Stromal cell of bone marrow (primary cell): ENCODE data around the gene LHX3.
"Not testable (repeated sequence)": the region's sequence is repeated elsewhere in the genome, so short reads cannot be mapped to it uniquely, and the experiment has no call there.

Source experiments
- DNase-seq: peaks from one replicate; pipeline ENCODE4 v3.0.0-alpha.2; 2012; ENCODE audit warnings: low read depth

LHX3 gene

DNA sequence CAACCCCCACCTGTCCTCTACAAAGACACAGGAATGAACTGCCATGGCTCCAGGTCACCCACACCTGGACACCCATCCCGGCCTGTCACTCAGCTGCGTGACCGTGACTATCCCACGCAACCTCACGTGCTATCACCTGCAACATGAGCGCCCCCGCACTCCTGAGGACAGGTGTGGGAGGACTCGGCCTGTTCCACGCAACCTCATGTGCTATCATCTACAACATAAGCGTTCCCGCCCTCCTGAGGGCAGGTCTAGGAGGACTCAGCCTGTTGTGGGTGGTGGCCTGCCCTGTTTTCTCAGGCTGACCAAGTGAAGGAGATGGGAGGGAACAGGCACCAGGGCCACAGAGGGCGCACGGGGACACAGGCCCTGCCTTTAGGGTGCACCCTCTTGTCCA is 36.6 kb upstream of the LHX3 start:
- DNase-seq: no peak

DNA sequence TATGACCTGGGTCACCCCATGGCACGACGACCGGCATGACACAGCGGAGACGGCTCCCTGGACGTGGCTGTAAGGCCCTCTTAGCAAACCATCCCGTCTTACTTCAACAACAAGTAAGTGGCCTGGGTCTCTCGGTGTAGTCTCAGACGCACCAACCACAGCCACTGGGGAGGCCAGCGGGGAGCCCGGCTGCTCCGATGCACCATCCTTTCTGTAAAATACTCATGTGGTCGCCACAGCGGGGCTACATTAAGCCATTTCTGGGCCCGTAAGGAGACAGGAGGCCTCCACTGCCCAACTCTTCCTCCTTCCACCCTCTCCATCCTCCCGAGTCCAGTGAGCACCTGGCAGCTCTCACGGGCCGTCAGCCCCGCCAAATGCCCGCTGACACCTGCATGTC is 36.0 kb upstream of the LHX3 start:
- DNase-seq: no peak

DNA sequence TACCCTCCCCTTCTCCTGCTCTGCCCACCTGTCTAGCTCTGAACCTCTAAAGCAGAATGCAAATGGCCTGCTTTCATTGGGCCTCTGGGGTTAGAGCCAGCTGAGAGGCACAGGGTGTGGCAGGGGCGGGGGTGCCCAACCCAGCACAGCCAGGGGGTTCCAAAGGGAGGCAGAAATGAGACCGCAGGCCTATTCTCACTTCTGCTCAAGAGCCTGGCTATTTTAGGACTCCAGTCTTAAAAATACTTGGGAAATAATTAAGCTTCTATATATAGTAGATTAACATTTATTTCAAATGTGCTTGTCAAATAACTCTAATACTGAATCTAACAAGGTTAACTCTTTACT is 35.0 kb upstream of the LHX3 start:
- DNase-seq: no peak

DNA sequence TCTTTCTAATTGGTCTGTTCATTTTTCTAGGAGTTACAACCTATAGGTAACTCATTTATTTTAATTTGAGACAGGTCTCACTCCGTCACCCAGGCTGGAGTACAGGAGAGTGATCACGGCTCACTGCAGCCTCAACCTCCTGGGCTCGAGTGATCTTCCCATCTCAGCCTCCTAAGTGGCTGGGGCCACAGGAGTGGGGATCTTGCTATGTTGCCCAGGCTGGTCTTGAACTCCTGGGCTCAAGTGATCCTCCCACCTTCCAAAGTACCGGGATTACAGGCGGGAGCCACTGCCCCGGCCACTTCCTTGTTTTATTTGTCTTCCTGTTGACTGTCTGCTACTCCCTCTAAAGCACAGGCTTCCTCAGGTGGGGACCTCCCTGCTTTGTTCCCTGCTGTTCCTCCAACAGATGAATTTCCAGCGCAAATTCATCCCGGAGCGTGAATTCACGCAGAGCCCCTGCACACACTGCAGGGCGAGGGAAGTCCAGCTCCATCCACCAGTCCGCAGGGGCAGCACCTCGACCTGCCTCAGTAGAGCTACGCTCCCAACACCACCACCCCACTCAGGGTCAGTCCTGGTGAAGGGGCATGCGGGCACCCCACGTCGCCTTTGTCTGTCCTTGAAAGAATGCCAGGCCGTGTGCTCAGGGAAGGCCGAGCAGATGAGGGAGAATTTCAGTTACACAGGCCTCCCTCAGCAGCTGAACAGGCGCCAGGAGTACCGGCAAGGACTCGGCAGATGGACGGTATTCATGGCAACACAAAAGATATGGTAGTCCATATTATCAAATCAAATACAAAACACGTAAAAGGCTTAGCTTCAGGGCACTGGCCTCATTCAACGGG is 34.4 kb upstream of the LHX3 start:
- DNase-seq: no peak

DNA sequence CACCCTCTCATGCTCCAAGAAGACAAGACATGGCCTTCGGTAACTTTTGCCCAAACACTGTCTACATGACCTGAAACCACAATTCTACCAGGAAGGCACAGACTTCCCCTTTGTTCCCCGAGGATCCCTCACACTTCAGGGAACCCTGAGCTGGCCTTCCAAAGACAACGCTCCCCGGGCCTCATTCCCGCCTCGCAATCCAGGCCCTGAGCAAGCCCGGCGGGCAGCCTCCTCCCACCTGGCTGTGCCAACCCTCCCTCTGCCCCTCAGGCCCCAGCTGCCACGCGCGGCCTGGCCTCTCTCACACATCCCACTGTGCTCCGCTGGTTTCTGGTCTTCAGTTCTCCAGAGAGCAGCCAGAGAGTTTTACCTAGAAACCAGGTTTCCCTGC is 33.4 kb upstream of the LHX3 start:
- DNase-seq: no peak

DNA sequence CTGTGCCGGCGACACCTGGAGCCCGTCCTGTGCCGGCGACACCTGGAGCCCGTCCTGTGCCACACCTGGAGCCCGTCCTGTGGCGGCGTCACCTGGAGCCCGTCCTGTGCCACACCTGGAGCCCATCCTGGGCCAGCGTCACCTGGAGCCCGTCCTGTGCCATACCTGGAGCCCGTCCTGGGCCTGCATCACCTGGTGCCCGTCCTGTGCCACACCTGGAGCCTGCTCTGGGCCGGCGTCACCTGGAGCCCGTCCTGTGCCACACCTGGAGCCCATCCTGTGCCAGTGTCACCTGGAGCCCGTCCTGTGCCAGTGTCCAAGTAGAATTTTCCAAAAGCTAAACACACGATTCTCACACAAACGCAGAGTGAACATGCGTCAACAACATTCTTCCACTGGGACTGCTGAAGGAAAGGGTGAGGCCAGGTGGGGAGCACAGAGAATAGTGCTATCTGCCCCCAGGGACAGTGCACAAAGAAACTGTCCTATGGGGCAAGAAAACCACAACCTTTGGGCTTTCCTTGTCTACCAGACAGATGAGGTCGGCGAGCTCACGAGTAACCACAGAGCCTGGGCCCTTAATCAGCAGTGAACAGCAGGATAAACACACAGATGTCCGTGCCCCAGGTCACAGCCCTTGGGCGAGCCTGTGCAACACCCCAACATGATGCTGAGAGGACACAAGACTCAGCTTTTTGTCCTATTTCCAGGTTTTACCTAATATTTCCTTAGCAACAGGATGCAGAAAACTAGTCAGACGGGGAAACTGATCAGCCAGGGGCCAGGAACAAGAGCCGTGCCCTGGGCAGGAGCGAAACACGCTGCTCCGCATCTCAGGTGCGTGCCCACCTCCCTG is 32.8 kb upstream of the LHX3 start:
- DNase-seq: no peak

DNA sequence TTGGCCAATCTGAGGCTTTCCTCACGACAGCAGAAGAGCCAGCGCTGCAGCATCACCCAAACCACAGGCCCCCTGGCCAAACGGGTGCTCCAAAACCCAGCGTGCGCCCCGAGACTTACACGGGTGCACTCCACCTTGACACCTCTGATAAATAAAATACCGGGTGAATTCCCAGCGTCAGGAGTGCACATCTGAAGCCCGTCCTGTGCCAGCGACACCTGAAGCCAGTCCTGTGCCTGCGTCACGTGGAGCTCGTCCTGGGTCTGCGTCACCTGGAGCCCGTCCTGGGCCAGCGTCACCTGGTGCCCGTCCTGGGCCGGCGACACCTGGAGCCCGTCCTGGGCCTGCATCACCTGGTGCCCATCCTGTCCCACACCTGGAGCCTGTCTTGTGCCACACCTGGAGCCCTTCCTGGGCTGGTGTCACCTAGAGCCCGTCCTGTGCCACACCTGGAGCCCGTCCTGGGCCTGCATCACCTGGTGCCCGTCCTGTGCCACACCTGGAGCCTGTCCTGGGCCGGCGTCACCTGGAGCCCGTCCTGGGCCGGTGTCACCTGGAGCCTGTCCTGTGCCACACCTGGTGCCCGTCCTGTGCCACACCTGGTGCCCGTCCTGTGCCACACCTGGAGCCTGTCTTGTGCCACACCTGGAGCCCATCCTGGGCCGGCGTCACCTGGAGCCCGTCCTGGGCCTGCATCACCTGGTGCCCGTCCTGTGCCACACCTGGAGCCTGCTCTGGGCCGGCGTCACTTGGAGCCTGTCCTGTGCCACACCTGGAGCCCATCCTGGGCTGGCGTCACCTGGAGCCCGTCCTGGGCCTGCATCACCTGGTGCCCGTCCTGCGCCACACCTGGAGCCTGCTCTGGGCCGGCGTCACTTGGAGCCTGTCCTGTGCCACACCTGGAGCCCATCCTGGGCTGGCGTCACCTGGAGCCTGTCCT is 31.8 kb upstream of the LHX3 start:
- DNase-seq: not testable (repeated sequence)

DNA sequence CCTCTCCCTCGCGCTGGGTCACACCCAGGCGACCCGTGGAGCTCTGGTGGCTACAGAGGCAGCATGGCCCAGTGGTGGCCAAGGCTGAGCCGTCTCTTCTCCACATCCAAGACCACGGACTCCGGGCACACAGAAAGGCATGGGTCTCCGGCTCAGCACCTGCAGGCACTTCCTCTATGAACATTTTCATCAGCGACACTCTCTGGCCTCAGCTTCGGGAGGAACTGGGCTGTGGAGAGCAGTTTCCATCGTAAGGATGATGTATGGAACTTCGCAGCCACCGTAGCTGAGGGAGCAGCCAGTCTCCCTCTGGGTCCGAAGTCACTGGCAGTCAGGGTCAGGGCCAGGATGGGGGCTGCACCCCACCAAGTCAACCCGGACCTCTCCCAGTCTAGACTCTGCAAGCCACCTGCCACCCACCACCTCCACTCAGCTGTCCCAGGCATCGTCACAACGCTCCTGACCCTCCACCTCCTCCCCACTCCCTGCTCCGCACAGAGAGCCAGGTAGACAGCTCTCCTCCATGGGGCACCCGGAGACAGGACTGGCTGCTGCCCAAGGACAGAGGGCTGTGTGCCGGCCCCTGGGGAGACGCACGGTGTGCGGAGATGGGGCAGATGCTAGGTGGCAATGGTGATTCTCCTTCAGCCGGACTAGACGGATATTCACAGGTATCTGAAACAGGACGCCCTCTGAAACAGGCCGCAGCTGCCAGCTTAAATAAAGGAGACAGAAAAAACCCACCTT is 31.0 kb upstream of the LHX3 start:
- no peak for DNase-seq

DNA sequence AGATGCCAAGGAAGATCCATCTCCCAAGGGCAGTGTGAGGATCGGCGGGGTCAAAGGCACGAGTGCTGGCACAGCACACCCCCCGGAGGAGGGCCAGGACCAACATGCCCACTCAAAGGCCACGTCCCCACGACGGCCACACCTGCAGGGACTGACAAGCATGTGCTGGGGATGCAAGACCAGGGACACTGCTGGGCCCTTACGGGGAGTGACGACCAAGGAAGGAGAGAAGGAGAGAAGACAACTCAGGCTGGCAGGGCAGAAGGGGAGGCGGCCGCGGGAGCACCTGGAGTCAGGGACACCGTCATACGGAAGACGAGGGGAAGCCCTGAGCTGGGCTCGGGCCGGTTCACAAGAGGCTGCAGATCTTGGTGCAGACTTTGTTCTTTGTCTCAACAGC is 30.2 kb upstream of the LHX3 start:
- DNase-seq: no peak

DNA sequence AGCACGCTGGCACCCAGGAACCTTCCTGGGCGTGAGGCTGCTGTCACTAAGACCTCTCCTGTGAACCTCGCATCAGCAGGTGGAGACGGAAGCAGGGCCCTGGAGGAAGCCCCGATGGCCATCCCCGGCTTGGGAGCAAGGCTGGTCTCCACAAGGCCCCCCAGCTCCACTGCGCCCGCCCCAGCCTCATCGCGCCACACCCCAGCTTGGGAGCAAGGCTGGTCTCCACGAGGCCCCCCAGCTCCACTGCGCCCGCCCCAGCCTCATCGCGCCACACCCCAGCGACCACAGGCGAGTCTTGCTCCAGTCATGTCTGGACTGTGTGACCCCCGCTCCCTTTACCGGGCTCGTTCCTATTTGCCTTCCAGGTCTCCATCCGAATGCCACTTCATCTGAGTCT is 29.7 kb upstream of the LHX3 start:
- no peak for DNase-seq

DNA sequence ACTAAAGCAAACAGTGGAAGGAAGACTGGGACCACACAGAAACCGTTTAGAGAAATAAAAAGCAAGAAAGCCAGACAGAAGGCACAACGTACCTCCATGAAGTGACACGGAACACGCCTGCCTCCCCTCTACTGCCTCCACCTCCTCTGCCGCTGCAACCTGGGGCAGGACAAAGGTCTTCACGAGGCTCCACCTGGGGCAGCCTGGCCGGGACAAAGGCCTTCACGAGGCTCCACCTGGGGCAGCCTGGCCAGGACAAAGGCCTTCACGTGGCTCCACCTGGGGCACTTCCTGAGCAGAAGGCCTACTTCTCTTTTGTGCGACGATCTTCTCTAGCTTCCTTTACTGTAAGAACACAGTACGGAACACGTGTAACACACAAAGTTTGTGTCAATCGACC is 28.9 kb upstream of the LHX3 start:
- no peak for DNase-seq

DNA sequence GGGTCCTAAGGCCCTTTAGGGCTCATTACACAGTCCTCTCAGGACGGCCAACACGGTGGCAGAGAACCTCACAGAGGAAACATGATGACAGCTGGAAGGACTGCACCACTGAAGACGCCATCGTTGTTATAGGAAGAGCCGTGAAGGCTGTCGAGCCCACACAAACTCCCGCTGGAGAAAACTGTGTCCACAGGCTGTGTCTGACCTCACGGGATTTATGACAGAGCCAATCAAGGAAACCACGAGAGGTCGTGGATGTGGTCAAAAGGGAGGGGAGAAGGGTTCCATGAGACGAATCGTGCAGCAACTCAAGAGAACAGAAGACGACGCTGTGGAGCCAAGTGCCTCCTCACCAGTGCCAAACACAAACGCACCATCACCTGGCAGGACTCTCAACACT is 28.5 kb upstream of the LHX3 start:
- no peak for DNase-seq

DNA sequence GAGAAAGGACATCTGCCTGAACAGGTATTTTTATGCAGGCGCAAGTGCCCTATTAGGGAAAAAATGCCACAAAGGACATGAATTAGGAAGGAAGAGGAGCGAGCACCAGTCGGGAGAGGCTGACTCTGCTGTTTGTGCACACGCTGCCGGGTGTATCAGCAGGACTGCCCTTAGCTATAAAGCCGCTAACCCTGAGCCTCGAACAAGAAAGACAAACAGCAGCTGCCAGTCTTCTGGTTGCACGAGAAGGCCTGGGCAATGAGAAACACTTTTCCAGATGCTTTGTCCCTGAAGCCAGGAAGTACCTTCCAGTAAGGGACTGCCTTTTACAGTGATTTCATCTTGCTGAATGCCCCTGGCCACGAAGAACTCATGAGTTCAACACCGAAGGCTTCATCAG is 28.0 kb upstream of the LHX3 start:
- no peak for DNase-seq

DNA sequence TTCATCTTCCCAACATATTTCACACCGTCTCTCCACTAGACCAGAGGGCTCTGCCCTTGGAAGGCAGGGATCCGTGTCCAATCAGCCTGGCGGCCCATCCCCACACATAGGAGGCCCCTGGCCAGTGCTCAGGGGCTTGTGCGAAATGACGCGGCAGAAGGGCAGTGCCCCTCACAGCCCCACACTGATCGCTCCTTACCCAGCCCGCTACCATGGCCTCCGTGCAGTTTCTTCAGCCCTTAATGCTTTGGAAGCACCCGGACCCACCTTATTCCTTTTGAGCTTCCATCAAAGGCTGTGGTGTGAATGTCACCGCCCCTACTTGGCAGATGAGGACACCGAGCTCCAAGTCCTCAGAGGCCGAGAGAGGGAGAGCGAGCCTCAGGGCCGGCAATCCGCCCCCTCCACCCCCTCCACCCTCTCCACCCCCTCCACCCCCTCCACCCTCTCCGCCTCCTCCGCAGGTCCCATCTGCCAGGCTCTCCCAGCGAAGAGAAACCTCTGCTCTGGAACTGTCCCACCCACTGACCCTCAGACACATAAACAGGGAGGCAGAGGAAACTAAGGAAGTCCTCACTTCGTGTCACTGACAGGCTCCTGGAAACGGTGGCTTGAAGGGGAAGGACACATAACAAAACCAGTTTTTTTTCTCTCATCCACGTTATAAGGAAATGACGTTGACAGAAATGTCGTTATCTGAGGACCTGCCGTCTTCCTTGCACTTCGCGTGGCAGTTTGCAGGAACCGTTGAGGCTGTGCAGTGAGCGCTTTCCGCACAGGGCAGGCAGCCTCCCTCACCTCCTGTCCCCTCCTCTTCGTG is 26.8 kb upstream of the LHX3 start:
- DNase-seq: no peak

DNA sequence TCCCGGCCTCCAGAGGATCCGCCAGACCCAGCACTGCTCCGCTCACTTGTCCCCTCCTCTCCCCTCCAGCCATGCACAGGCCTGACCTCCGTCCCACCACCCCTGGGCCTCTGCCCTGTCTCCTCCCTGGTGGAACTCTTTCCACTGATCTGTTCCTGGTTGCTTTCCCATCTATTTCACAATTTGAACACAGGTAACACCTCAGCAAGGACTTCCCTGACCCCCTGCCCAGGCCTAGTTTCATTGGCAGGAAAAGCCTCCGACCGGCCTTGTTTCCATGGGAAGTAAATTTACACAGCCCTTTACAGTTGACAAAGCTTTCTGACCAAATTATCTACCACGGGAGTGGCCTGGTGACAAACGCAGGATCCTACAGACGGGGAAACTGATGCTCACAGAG is 25.8 kb upstream of the LHX3 start:
- DNase-seq: no peak

DNA sequence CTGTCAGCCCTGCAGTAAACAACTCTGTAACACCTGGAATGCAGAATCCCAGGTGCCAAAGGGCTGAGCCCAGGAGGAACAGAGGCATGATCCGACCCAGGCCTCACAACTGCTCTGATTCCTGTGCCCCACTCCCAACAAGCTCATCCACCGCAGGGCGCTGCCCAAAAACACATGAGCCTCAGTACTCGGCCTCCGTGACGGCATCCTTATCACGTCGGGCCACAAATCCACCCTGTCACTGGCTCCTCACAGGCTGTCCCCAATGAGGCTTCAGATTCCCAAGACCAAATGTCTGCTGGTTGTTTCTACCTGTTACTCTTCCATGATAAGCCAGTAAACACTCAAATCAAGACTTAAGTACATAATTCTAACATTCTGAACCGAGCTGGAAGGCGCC is 25.4 kb upstream of the LHX3 start:
- DNase-seq: no peak

DNA sequence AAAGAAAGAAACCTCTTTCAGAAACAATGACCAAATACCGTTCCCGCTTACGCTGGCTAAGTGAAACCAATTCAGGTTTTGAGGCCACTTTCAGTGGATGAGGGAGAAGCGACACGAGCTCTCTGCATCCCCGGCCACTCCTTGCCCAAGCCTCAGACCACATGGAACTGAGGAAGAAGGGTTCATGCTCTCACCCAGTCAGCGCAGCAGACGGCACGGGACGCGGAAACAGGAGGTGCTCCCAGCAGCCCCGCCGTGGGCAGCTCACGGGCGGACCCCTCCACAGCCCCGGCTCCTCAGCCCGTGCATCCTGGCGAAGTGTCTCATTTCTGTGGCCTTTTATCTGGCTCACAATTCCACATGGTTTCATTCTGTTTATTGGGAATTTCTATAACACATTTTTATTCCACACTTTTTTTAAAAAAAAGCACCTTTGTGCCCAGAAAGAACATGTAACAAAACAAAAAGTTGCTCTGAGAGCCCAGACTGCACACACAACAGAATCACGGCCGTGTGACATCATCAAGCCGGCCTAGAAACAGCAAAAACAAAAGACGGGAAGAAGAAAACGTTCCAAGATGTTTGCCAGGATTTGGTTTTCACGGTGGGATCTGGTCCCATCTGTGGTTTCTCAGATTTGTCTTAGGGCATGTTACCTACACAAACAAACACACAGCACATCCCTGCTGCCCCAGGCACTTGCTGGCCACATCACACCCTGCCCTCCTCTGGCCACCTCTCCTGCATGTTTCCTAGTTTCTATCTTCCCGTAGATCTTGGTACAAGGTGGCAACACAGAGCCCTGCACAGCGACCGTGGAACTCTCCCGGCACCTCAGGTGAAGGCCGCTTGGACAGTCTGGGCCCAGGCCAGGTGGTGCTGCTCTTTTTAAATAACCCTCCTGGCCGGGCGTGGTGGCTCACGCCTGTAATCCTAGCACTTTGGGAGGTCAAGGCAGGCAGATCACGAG is 24.5 kb upstream of the LHX3 start:
- no peak for DNase-seq

DNA sequence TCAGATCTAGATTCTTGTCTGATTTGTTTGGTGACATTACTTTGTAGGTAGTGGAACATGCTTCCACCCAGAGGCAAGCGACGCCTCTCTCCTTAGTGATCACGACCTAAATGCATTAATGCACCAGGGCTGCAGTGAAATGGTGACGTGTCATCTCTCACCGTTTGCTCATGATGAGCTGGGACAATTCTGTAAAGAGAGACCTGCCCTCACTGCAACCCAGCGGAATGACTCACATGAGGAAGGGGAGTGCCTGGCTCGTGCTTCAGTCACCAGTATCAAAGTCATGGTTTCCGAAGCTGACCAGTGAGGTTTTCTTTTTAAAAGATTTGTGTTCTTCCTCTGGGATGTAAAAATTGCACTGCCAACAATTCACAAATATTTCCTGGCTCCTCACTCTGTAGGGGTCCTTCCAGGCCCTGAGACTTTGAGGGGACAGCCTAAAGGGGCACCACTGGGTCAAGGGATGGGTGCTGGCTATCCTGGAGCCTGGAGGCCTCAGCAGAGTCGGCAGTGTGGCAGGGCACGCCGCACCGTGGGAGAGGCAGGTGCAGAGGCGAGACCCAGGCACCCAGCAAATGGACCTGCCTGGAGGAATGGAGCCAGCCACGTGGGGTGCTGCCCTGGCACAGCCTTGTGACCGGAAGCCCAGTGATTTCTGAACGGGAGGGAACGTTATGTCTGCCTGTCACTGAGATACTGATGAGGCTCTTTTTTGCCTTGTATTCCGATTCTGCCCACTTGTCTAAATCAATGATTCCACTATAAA is 23.4 kb upstream of the LHX3 start:
- peak; percentile 21 for DNase-seq
